GM12878 (cell line): Measurements from ENCODE around the gene CNTNAP5. TPM values are rescaled to one million over a fixed set of nuclear protein-coding genes. Genes with fewer than 3 reads are reported as not detected.

Source experiments
- ATAC-seq: fragments of 200-7000 bp; cut with Tn5 transposase; 3 replicates; pipeline ENCODE4 v1.9.1; 2020; ENCODE audit warnings: mild to moderate bottlenecking, moderate library complexity
- BruUV-seq: library from RNA; stranded (reverse); fragments of 400-500 nt; replicated peaks from 2 replicates; lab custom pipeline; 2021; lab: Mats Ljungman, UMichigan
- CTCF ChIA-PET: fragments of 300-600 bp; sonication (Branson Sonifier 250); formaldehyde crosslinking; extraction: SDS; loops from one replicate; lab custom pipeline; 2021; ENCODE audit warnings: inconsistent platforms; lab: Yijun Ruan, JAX
- POLR2A ChIA-PET: fragments of 350-600 bp; formaldehyde crosslinking; extraction: SDS; loops from one replicate; lab custom pipeline; 2021; ENCODE audit warnings: inconsistent platforms; lab: Charles Lee
- RAD21 ChIA-PET: fragments of 300-600 bp; sonication (Branson Sonifier 250); formaldehyde crosslinking; loops from one replicate; lab custom pipeline; 2023; ENCODE audit warnings: antibody characterized with exemption; ENCODE audit not compliant: unreplicated experiment; lab: Charles Lee
- SMC1A ChIA-PET: fragments of 300-600 bp; sonication (Branson Sonifier 250); formaldehyde crosslinking; loops from one replicate; lab custom pipeline; 2023; ENCODE audit not compliant: unreplicated experiment, uncharacterized antibody; lab: Charles Lee
- DNase-seq: peaks from one replicate; pipeline ENCODE4 v3.0.0-alpha.2; 2011; ENCODE audit warnings: low read depth, low spot score
- FAIRE-seq: peaks from 3 replicates; lab custom pipeline; 2011; peaks lifted over from hg19 to GRCh38; lab: Jason Lieb, UNC
- H2AFZ ChIP-seq: 2 replicates; pipeline ENCODE4 v1.6.0; 2011; ENCODE audit warnings: low read depth, low read length, control low read depth; ENCODE audit not compliant: control insufficient read depth
- H3K27ac ChIP-seq: 2 replicates; pipeline ENCODE4 v1.5.1; 2011; ENCODE audit warnings: control low read depth; ENCODE audit not compliant: control insufficient read depth, insufficient read depth
- H3K27me3 ChIP-seq, 2 experiments: replicated peaks in 1 of 2; 2 replicates each; pipeline versions ENCODE4 v1.6.0 to v1.6.1; 2011; ENCODE audit warnings: low read length in 1 of 2; ENCODE audit not compliant: control insufficient read depth in 2 of 2, insufficient read depth in 2 of 2
- H3K36me3 ChIP-seq, 2 experiments: 2 replicates each; pipeline ENCODE4 v1.5.1; 2011; ENCODE audit warnings: low read length in 1 of 2; ENCODE audit not compliant: control insufficient read depth in 2 of 2, insufficient read depth in 2 of 2
- H3K4me1 ChIP-seq: 2 replicates; pipeline ENCODE4 v1.6.1; 2011; ENCODE audit warnings: mild to moderate bottlenecking, low read length, moderate library complexity, mixed read lengths; ENCODE audit not compliant: control insufficient read depth, insufficient read depth
- H3K4me2 ChIP-seq: 2 replicates; pipeline ENCODE4 v1.6.0; 2011; ENCODE audit warnings: control low read depth; ENCODE audit not compliant: control insufficient read depth, insufficient read depth
- H3K4me3 ChIP-seq: fragments of 200-600 bp; sonication (generic); 2 replicates; pipeline ENCODE4 v1.5.1; 2016
- H3K79me2 ChIP-seq: 2 replicates; pipeline ENCODE4 v1.6.0; 2011; ENCODE audit warnings: low read length; ENCODE audit not compliant: control insufficient read depth, insufficient read depth
- H3K9ac ChIP-seq: 2 replicates; pipeline ENCODE4 v1.8.0; 2011; ENCODE audit warnings: low read length, control low read depth, mixed read lengths; ENCODE audit not compliant: control insufficient read depth, insufficient read depth
- H3K9me3 ChIP-seq: replicated peaks from 3 replicates; pipeline ENCODE4 v1.5.1; 2011; ENCODE audit warnings: mild to moderate bottlenecking, low read length; ENCODE audit not compliant: control insufficient read depth, insufficient read depth
- H4K20me1 ChIP-seq: 2 replicates; pipeline ENCODE4 v1.6.0; 2011; ENCODE audit not compliant: control insufficient read depth, insufficient read depth
- BRCA1 ChIP-seq: IDR thresholded peaks from 2 replicates; pipeline ENCODE4 v1.6.1; 2011; ENCODE audit warnings: low read depth, low read length, improper control_type of control experiment
- CHD4 ChIP-seq: fragments of 200-600 bp; sonication (generic); IDR thresholded peaks from 2 replicates; pipeline ENCODE4 v1.6.1; 2016; ENCODE audit warnings: mild to moderate bottlenecking
- SREBF1 ChIP-seq: IDR thresholded peaks from 2 replicates; pipeline ENCODE4 v1.6.1; 2012; ENCODE audit warnings: mild to moderate bottlenecking, low read length
- TBL1XR1 ChIP-seq: IDR thresholded peaks from 2 replicates; pipeline ENCODE4 v1.6.1; 2012; ENCODE audit warnings: low read depth, low read length, improper control_type of control experiment
- ZBTB4 ChIP-seq: fragments of 450-650 bp; formaldehyde crosslinking; IDR thresholded peaks from 2 replicates; pipeline ENCODE4 v1.4.0; 2022; ENCODE audit warnings: mild to moderate bottlenecking, moderate library complexity
- ZZZ3 ChIP-seq: IDR thresholded peaks from 2 replicates; pipeline ENCODE4 v1.6.1; 2011; ENCODE audit warnings: low read depth; ENCODE audit not compliant: control insufficient read depth, insufficient read length
- WGBS: methylation state at CpG from one replicate; pipeline ENCODE4 v1.1.6; 2016; ENCODE audit warnings: low lambda C conversion rate; ENCODE audit not compliant: insufficient replicate concordance, insufficient coverage; ENCODE audit errors: missing lambda C conversion rate; 5-methylcytosine and 5-hydroxymethylcytosine counted together
- in situ Hi-C: fragments of 300-500 bp; cut with MboI; formaldehyde crosslinking; loops from 9 replicates; pipeline ENCODE4 v1.14.3; 2018; ENCODE audit warnings: mixed read lengths
- intact Hi-C: fragments of 100-400 bp; cut with micrococcal nuclease; formaldehyde crosslinking; loops from one replicate; pipeline ENCODE4 v1.14.2; 2022; ENCODE audit not compliant: unreplicated experiment
- polyA plus RNA-seq, 11 experiments: library from polyadenylated mRNA; depleted of rRNA in 4 of 11; unstranded in 6 of 11; stranded (reverse) in 5 of 11; fragments of >200 nt; fragmentation: Nextera tagmentation in 4 of 11; fragmentation: Illumina TruSeq in 1 of 11; extraction: Ambion mirVana in 4 of 11; extraction: Trizol in 1 of 11; gene quantifications; 1 replicate in 1 of 11; 2 replicates in 10 of 11; pipeline versions ENCODE4 v1.2.1 to v1.2.3, GENCODE V29; 2011 to 2016; ENCODE audit warnings: inconsistent platforms in 2 of 11, missing spikeins in 2 of 11, low read depth in 1 of 11
- total RNA-seq, 4 experiments: library from RNA; depleted of rRNA in 3 of 4; stranded (reverse); fragments of >200 nt in 3 of 4; fragmentation: Illumina TruSeq in 1 of 4; extraction: Trizol in 1 of 4; gene quantifications; 2 replicates each; pipeline versions ENCODE4 v1.2.1 to v1.2.3, GENCODE V29; 2013 to 2021

Gene CNTNAP5
- total and polyA plus RNA-seq, 10 of the 15 experiments (the other 5 are each of a cell fraction or from before 2014, with no cell fraction given), result not detected

GRCh38 chr2:124314084-124314483 lies 289.0 kb downstream of the CNTNAP5 start:
- ChIA-PET RAD21 (no interaction called here), CTCF (interaction anchor here (1.5 kb wide), 1 partner anchor 11 kb away, joined by 3 read pairs; no protein-coding TSS in a partner anchor), SMC1A (no interaction called here)
- Histone ChIP-seq H3K4me1 (no peaks in the 10 kb centered on the region), H3K27ac (no peak overlapping the region), H4K20me1 (no peaks in the 10 kb centered on the region), H3K27me3 (no peaks in the 10 kb centered on the region), H3K4me3 (no peak overlapping the region), H3K79me2 (no peaks in the 10 kb centered on the region), H2AFZ (no peak overlapping the region), H3K9me3 (no peaks in the 10 kb centered on the region), H3K9ac (no peak overlapping the region), H3K36me3 (no peaks in the 10 kb centered on the region), H3K4me2 (no peak overlapping the region)
- DNase-seq, result no peak
- BruUV-seq, result no TSS peak
- WGBS, result 58% methylated on average over 8 of the region's 8 CpGs
- in situ Hi-C loops, result no loop called here
- intact Hi-C loops, result no loop called here
- no peak for FAIRE-seq
- TF ChIP-seq ZBTB4 (CRISPR knock-in tag), result no peak
- TF ChIP-seq BRCA1, result no peak
- no peak for TF ChIP-seq SREBF1
- no peak for TF ChIP-seq ZZZ3
- TF ChIP-seq CHD4, result no peak
- TF ChIP-seq TBL1XR1, result no peak
- TF ChIP-seq, all 136 proteins: peak for 0
- POLR2A ChIA-PET, result no interaction called here
- no peak for ATAC-seq
